K562 (cell line): ENCODE data around the gene TP53BP2. TPM values are rescaled to one million over a fixed set of nuclear protein-coding genes. Genes with fewer than 3 reads are reported as not detected.

Experiments used
- CHCHD3 ChIP-seq: fragments of 250-450 bp; sonication (Bioruptor Pico); IDR thresholded peaks from 2 replicates; pipeline ENCODE4 v2.1.2; 2022; ENCODE audit warnings: mild to moderate bottlenecking
- CREB5 ChIP-seq: fragments of 250-450 bp; sonication (Bioruptor Pico); IDR thresholded peaks from 2 replicates; pipeline ENCODE4 v1.5.0; 2020; ENCODE audit warnings: mild to moderate bottlenecking
- DACH1 ChIP-seq: fragments of 450-650 bp; IDR thresholded peaks from 2 replicates; pipeline ENCODE4 v1.6.1; 2018; ENCODE audit not compliant: partially characterized antibody
- ELK3 ChIP-seq: fragments of 450-650 bp; formaldehyde crosslinking; IDR thresholded peaks from 2 replicates; pipeline ENCODE4 v1.4.0; 2020; ENCODE audit warnings: mild to moderate bottlenecking
- FOXK1 ChIP-seq: sonication (generic); formaldehyde crosslinking; IDR thresholded peaks from 2 replicates; pipeline ENCODE4 v1.8.0; 2022; ENCODE audit warnings: missing genetic modification reagents, mild to moderate bottlenecking, borderline replicate concordance
- HNRNPUL1 ChIP-seq: fragments of 200-400 bp; formaldehyde crosslinking; IDR thresholded peaks from 2 replicates; pipeline ENCODE4 v1.6.1; 2017; ENCODE audit warnings: low read length
- HSF4 ChIP-seq: fragments of 250-450 bp; sonication (Bioruptor Pico); IDR thresholded peaks from 2 replicates; pipeline ENCODE4 v2.1.2; 2022; ENCODE audit warnings: mild to moderate bottlenecking, moderate library complexity, borderline replicate concordance
- ILF3 ChIP-seq: fragments of 450-650 bp; IDR thresholded peaks from 2 replicates; pipeline ENCODE4 v1.6.1; 2018; ENCODE audit warnings: antibody characterized with exemption, mild to moderate bottlenecking, moderate library complexity, borderline replicate concordance
- JUN ChIP-seq, 2 experiments: sonication (generic) in 1 of 2; formaldehyde crosslinking in 1 of 2; IDR thresholded peaks; 2 replicates each; pipeline versions ENCODE4 v1.6.1 to v1.8.0; 2012 to 2022; ENCODE audit warnings: borderline replicate concordance in 2 of 2, mild to moderate bottlenecking in 2 of 2, improper control_type of control experiment in 1 of 2, low read depth in 1 of 2, low read length in 1 of 2, missing genetic modification reagents in 1 of 2
- LCOR ChIP-seq: sonication (generic); formaldehyde crosslinking; IDR thresholded peaks from 2 replicates; pipeline ENCODE4 v1.8.0; 2022; ENCODE audit warnings: mild to moderate bottlenecking, missing genetic modification reagents
- MAFG ChIP-seq: fragments of 450-650 bp; conservative IDR thresholded peaks from 2 replicates; pipeline ENCODE4 v1.6.1; 2016; ENCODE audit warnings: missing genetic modification characterization, missing compliant biosample characterization
- MEF2D ChIP-seq: conservative IDR thresholded peaks from 2 replicates; pipeline ENCODE4 v1.6.1; 2016; ENCODE audit warnings: low read depth, missing genetic modification characterization, missing compliant biosample characterization
- PML ChIP-seq: IDR thresholded peaks from 2 replicates; pipeline ENCODE4 v1.6.1; 2012; ENCODE audit warnings: low read length, inconsistent platforms
- POU5F1 ChIP-seq: fragments of 150-350 bp; IDR thresholded peaks from 2 replicates; pipeline ENCODE4 v1.6.1; 2014; ENCODE audit warnings: borderline replicate concordance, low read length, low read depth, mild to moderate bottlenecking; ENCODE audit not compliant: partially characterized antibody
- PTRF ChIP-seq: fragments of 450-650 bp; IDR thresholded peaks from 2 replicates; pipeline ENCODE4 v1.6.1; 2016; ENCODE audit warnings: mild to moderate bottlenecking, missing genetic modification characterization, missing compliant biosample characterization
- RAD51 ChIP-seq: fragments of 450-650 bp; IDR thresholded peaks from 2 replicates; pipeline ENCODE4 v1.7.1; 2016; ENCODE audit warnings: low read depth, mild to moderate bottlenecking, borderline replicate concordance
- RBM39 ChIP-seq: fragments of 200-400 bp; formaldehyde crosslinking; optimal IDR thresholded peaks from 2 replicates; pipeline ENCODE3; 2018; ENCODE audit warnings: low read depth, low read length
- SMARCA5 ChIP-seq: fragments of 450-650 bp; IDR thresholded peaks from 2 replicates; pipeline ENCODE4 v1.6.1; 2016
- STAT5A ChIP-seq: IDR thresholded peaks from 2 replicates; pipeline ENCODE4 v1.6.1; 2012; ENCODE audit warnings: low read length, inconsistent platforms, borderline replicate concordance
- TCF15 ChIP-seq: fragments of 250-450 bp; sonication (Bioruptor Pico); IDR thresholded peaks from 2 replicates; pipeline ENCODE4 v1.8.0; 2022; ENCODE audit warnings: moderate library complexity, mild to moderate bottlenecking, inconsistent platforms
- polyA plus RNA-seq, 8 experiments: library from polyadenylated mRNA; depleted of rRNA in 4 of 8; stranded (reverse) in 5 of 8; unstranded in 3 of 8; fragments of >200 nt; fragmentation: Nextera tagmentation in 2 of 8; fragmentation: Illumina TruSeq in 1 of 8; extraction: Ambion mirVana in 2 of 8; extraction: Trizol in 1 of 8; gene quantifications; 2 replicates each; pipeline versions ENCODE4 v1.2.1 to v1.2.3, GENCODE V29; 2011 to 2014; ENCODE audit warnings: inconsistent platforms in 1 of 8, missing spikeins in 1 of 8
- total RNA-seq, 7 experiments: library from RNA; depleted of rRNA in 6 of 7; stranded (reverse); fragments of >200 nt in 6 of 7; fragmentation: Illumina TruSeq in 2 of 7; extraction: Trizol in 2 of 7; gene quantifications; 2 replicates each; pipeline versions ENCODE4 v1.2.1 to v1.2.3, GENCODE V29; 2011 to 2021; ENCODE audit warnings: low replicate concordance in 1 of 7
- TF ChIP-seq, protein P1 (sequence below): sonication (generic); formaldehyde crosslinking; IDR thresholded peaks from 2 replicates; pipeline ENCODE4 v1.8.0; 2022; ENCODE audit warnings: mild to moderate bottlenecking, missing genetic modification reagents
- TF ChIP-seq, protein P2 (sequence below), 2 experiments: fragments of 450-650 bp; IDR thresholded peaks; 2 replicates each; pipeline ENCODE4 v1.6.1; 2016
- TF ChIP-seq, protein P3 (sequence below), 2 experiments: fragments of 450-650 bp; conservative IDR thresholded peaks; 2 replicates each; pipeline ENCODE4 v1.6.1; 2017; ENCODE audit warnings: mild to moderate bottlenecking in 2 of 2, moderate library complexity in 2 of 2

The TP53BP2 gene
- total and polyA plus RNA-seq, 9 of the 15 experiments (the other 6 are each of a cell fraction or from before 2014, with no cell fraction given) = 17.0 to 69.6 (median 40.1) TPM

DNA sequence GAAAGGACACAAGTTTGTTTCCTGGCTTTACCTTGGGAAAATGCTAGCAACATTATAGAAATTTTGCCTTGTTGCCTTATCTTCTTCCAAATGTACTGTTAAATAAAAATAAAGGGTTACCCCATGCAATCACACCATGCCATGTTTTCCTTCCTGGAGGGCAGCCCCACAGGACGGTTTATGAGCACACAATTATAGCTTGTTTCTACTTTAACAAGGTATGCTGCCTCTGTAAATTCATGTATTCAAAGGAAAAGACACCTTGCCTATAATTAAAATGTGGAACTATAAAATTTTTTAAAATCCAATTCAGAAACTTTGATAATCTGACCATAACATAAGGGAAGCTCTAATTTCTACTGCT lies 70.1 kb downstream of the TP53BP2 start (continued):
- TF ChIP-seq, protein P1, sequence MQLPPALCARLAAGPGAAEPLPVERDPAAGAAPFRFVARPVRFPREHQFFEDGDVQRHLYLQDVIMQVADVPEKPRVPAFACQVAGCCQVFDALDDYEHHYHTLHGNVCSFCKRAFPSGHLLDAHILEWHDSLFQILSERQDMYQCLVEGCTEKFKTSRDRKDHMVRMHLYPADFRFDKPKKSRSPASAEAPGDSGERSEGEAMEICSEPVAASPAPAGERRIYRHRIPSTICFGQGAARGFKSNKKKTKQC (CRISPR knock-in tag) = no peak
- no peak for TF ChIP-seq ELK3 (CRISPR knock-in tag)
- TF ChIP-seq, protein P2, sequence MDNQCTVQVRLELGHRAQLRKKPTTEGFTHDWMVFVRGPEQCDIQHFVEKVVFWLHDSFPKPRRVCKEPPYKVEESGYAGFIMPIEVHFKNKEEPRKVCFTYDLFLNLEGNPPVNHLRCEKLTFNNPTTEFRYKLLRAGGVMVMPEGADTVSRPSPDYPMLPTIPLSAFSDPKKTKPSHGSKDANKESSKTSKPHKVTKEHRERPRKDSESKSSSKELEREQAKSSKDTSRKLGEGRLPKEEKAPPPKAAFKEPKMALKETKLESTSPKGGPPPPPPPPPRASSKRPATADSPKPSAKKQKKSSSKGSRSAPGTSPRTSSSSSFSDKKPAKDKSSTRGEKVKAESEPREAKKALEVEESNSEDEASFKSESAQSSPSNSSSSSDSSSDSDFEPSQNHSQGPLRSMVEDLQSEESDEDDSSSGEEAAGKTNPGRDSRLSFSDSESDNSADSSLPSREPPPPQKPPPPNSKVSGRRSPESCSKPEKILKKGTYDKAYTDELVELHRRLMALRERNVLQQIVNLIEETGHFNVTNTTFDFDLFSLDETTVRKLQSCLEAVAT (IDR thresholded peaks at IDR 0.05) = no peak
- no peak for TF ChIP-seq PTRF (tag)
- peak; percentile 9; the same call in 1 of the 2 replicates for TF ChIP-seq PML
- 0 out of 2 replicates have a peak, but pooled peaks have one; percentile 8 for TF ChIP-seq MEF2D (tag)
- no peak for TF ChIP-seq FOXK1
- TF ChIP-seq SMARCA5 = no peak
- no peak for TF ChIP-seq CHCHD3
- TF ChIP-seq RAD51 = no peak
- TF ChIP-seq TCF15 (CRISPR knock-in tag) = no peak
- TF ChIP-seq MAFG (tag) = no peak
- TF ChIP-seq HSF4 = no peak
- no peak for TF ChIP-seq CREB5 (CRISPR knock-in tag)
- TF ChIP-seq JUN (IDR thresholded peaks at IDR 0.05; ENCODE audit: borderline replicate concordance, low read depth, low read length) = no peak
- 0 out of 2 replicates have a peak, but pooled peaks have one; percentile 3 for TF ChIP-seq JUN (CRISPR knock-in tag; IDR thresholded peaks at IDR 0.05; ENCODE audit: borderline replicate concordance)
- TF ChIP-seq STAT5A = no peak
- TF ChIP-seq RBM39 = no peak
- TF ChIP-seq POU5F1 = no peak
- no peak for TF ChIP-seq DACH1
- no peak for TF ChIP-seq HNRNPUL1
- TF ChIP-seq, protein P3, sequence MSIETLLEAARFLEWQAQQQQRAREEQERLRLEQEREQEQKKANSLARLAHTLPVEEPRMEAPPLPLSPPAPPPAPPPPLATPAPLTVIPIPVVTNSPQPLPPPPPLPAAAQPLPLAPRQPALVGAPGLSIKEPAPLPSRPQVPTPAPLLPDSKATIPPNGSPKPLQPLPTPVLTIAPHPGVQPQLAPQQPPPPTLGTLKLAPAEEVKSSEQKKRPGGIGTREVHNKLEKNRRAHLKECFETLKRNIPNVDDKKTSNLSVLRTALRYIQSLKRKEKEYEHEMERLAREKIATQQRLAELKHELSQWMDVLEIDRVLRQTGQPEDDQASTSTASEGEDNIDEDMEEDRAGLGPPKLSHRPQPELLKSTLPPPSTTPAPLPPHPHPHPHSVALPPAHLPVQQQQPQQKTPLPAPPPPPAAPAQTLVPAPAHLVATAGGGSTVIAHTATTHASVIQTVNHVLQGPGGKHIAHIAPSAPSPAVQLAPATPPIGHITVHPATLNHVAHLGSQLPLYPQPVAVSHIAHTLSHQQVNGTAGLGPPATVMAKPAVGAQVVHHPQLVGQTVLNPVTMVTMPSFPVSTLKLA (conservative IDR thresholded peaks at IDR 0.05) = peak in 1 of 2 experiments; percentile 3; a peak in 1 of 4 replicates
- TF ChIP-seq ILF3 = no peak
- no peak for TF ChIP-seq LCOR
